ENCODE results near the gene BRSK2.

DNA sequence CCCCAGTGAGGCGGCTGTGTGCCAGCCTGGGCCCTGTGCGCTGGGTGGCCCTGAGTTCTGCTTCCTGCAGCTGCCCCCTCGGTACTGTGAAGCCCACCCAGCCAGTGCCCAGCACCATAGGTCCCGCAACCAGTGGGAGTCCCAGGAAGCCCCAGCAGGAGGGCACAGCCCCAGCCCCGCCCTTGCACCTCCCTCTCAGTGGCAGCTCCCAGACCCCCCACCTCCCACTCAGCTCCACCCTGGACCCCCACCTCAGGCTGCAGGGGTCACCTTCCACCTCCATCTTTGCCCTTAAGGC is 66.0 kb downstream of the BRSK2 start:
- TF ChIP-seq, protein P1, sequence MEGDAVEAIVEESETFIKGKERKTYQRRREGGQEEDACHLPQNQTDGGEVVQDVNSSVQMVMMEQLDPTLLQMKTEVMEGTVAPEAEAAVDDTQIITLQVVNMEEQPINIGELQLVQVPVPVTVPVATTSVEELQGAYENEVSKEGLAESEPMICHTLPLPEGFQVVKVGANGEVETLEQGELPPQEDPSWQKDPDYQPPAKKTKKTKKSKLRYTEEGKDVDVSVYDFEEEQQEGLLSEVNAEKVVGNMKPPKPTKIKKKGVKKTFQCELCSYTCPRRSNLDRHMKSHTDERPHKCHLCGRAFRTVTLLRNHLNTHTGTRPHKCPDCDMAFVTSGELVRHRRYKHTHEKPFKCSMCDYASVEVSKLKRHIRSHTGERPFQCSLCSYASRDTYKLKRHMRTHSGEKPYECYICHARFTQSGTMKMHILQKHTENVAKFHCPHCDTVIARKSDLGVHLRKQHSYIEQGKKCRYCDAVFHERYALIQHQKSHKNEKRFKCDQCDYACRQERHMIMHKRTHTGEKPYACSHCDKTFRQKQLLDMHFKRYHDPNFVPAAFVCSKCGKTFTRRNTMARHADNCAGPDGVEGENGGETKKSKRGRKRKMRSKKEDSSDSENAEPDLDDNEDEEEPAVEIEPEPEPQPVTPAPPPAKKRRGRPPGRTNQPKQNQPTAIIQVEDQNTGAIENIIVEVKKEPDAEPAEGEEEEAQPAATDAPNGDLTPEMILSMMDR (IDR thresholded peaks at IDR 0.05): no peak
- TF ChIP-seq, protein P2, sequence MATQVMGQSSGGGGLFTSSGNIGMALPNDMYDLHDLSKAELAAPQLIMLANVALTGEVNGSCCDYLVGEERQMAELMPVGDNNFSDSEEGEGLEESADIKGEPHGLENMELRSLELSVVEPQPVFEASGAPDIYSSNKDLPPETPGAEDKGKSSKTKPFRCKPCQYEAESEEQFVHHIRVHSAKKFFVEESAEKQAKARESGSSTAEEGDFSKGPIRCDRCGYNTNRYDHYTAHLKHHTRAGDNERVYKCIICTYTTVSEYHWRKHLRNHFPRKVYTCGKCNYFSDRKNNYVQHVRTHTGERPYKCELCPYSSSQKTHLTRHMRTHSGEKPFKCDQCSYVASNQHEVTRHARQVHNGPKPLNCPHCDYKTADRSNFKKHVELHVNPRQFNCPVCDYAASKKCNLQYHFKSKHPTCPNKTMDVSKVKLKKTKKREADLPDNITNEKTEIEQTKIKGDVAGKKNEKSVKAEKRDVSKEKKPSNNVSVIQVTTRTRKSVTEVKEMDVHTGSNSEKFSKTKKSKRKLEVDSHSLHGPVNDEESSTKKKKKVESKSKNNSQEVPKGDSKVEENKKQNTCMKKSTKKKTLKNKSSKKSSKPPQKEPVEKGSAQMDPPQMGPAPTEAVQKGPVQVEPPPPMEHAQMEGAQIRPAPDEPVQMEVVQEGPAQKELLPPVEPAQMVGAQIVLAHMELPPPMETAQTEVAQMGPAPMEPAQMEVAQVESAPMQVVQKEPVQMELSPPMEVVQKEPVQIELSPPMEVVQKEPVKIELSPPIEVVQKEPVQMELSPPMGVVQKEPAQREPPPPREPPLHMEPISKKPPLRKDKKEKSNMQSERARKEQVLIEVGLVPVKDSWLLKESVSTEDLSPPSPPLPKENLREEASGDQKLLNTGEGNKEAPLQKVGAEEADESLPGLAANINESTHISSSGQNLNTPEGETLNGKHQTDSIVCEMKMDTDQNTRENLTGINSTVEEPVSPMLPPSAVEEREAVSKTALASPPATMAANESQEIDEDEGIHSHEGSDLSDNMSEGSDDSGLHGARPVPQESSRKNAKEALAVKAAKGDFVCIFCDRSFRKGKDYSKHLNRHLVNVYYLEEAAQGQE (IDR thresholded peaks at IDR 0.05; ENCODE audit: insufficient read depth in 1 of 2, low read depth in 2 of 2, low read length in 1 of 2): no peak
